ENCODE measurements around the gene KCTD3. TPM values are rescaled to one million over a fixed set of nuclear protein-coding genes. Genes with fewer than 3 reads are reported as not detected.

The KCTD3 gene
- total and polyA plus RNA-seq, 10 of the 15 experiments (the other 5 are each of a cell fraction or from before 2014, with no cell fraction given): 3.6 to 19.8 (median 10.7) TPM

DNA sequence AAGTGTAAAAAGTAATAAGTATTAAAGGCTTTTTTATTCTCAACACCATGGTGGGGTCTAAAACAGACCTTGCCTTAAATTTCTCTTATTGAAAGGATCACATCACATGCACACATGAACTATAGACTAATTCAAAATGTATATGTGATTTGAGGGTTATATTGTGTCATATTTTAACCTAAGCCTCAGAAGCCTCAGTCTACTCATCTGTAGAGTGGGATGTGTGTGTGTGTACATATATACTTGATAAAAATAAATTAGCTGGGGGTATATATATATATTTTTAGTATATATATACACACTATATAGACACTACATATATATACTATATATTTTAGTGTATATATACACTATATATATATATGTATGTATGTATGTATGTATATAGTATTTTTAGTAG is 58.8 kb downstream of the KCTD3 start (continued):
- TF ChIP-seq BCLAF1 (IDR thresholded peaks at IDR 0.05): no peak

DNA sequence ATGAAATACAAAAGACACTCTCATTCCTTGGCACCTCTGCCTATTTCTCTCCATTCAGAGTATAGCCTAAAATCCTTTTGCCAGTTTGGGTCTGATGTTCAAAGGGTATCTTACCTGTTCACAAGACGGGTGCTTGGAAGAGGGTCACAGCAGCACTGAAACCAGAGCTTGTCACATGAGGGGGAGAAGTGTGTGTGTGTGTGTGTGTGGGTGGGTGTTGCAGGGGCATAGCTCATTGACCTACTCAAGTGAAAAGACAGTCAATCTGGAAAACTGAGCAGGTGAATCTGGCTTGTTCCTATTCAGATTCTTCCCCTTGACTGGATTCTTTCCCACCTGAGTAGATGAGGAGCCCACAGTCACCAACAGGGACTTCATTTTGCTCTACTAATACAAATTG is 63.9 kb downstream of the KCTD3 start:
- BruUV-seq (replicated peaks): no TSS peak
- H3K27me3 ChIP-seq (replicated peaks in 1 of 2; ENCODE audit: control insufficient read depth in 2 of 2, insufficient read depth in 2 of 2, low read length in 1 of 2): no peaks in the 10 kb centered on the region
- H4K20me1 ChIP-seq (ENCODE audit: control insufficient read depth, insufficient read depth): no peaks in the 10 kb centered on the region
- no peaks in the 10 kb centered on the region for H3K79me2 ChIP-seq (ENCODE audit: control insufficient read depth, insufficient read depth, low read length)
- CTCF ChIA-PET: interaction anchor here (0.6 to 0.9 kb wide), 2 partner anchors 8 to 19 kb away, joined by 3 to 4 read pairs; no protein-coding TSS in a partner anchor
- in situ Hi-C loops (cut with MboI) (no loop called here), intact Hi-C loops (cut with micrococcal nuclease; ENCODE audit: unreplicated experiment) (no loop called here)
- H3K9me3 ChIP-seq (replicated peaks; ENCODE audit: control insufficient read depth, insufficient read depth, low read length): no peaks in the 10 kb centered on the region
- no peak overlapping the region for H3K9ac ChIP-seq (ENCODE audit: control insufficient read depth, insufficient read depth, low read length)
- POLR2A ChIA-PET: interaction anchor here (0.6 to 1.2 kb wide), 2 partner anchors 21 to 40 kb away, joined by 3 read pairs; no protein-coding TSS in a partner anchor
- H2AFZ ChIP-seq (ENCODE audit: control insufficient read depth, low read depth, low read length): no peak overlapping the region
- FAIRE-seq (no peak), DNase-seq (ENCODE audit: low read depth, low spot score) (no peak), ATAC-seq (no peak)
- WGBS (ENCODE audit: insufficient coverage, insufficient replicate concordance, low lambda C conversion rate, missing lambda C conversion rate): 43% methylated on average over 1 of the region's 1 CpG
- H3K4me3 ChIP-seq: no peak overlapping the region
- no peaks in the 10 kb centered on the region for H3K36me3 ChIP-seq (ENCODE audit: control insufficient read depth in 2 of 2, insufficient read depth in 2 of 2, low read length in 1 of 2)
- SMC1A ChIA-PET (ENCODE audit: uncharacterized antibody, unreplicated experiment): interaction anchor here (0.6 to 1.6 kb wide), 7 partner anchors 10 to 61 kb away, joined by 3 to 6 read pairs (median 4); no protein-coding TSS in a partner anchor
- H3K4me1 ChIP-seq (ENCODE audit: control insufficient read depth, insufficient read depth, low read length): no peaks in the 10 kb centered on the region
- H3K27ac ChIP-seq (ENCODE audit: control insufficient read depth, insufficient read depth): no peak overlapping the region
- H3K4me2 ChIP-seq (ENCODE audit: control insufficient read depth, insufficient read depth): no peak overlapping the region
- RAD21 ChIA-PET (ENCODE audit: unreplicated experiment): no interaction called here
- TF ChIP-seq, protein P1, sequence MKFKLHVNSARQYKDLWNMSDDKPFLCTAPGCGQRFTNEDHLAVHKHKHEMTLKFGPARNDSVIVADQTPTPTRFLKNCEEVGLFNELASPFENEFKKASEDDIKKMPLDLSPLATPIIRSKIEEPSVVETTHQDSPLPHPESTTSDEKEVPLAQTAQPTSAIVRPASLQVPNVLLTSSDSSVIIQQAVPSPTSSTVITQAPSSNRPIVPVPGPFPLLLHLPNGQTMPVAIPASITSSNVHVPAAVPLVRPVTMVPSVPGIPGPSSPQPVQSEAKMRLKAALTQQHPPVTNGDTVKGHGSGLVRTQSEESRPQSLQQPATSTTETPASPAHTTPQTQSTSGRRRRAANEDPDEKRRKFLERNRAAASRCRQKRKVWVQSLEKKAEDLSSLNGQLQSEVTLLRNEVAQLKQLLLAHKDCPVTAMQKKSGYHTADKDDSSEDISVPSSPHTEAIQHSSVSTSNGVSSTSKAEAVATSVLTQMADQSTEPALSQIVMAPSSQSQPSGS (IDR thresholded peaks at IDR 0.05; ENCODE audit: low read length): no peak
- TF ChIP-seq SMC3 (IDR thresholded peaks at IDR 0.05; ENCODE audit: borderline replicate concordance, low read length) (no peak), NR2C2 (IDR thresholded peaks at IDR 0.05; ENCODE audit: borderline replicate concordance, control insufficient read depth, insufficient read length, low read depth) (no peak), SP1 (IDR thresholded peaks at IDR 0.05; ENCODE audit: low read depth, low read length) (no peak), TBL1XR1 (IDR thresholded peaks at IDR 0.05; ENCODE audit: low read depth, low read length) (no peak), GABPA (IDR thresholded peaks at IDR 0.05; ENCODE audit: low read depth) (no peak), JUND (IDR thresholded peaks at IDR 0.05; ENCODE audit: low read depth, low read length) (no peak), ATF3 (IDR thresholded peaks at IDR 0.05; ENCODE audit: borderline replicate concordance, extremely low read depth, low read depth, low read length) (no peak), BACH1 (IDR thresholded peaks at IDR 0.05; ENCODE audit: borderline replicate concordance) (no peak), ETV6 (conservative IDR thresholded peaks at IDR 0.05 in 1 of 2, IDR thresholded peaks at IDR 0.05 in 1 of 2; ENCODE audit: borderline replicate concordance in 1 of 2, low read depth in 1 of 2) (no peak), SREBF1 (IDR thresholded peaks at IDR 0.05; ENCODE audit: low read length) (no peak), NFYA (IDR thresholded peaks at IDR 0.05; ENCODE audit: borderline replicate concordance, low read depth, low read length) (no peak)
- TF ChIP-seq, protein P2, sequence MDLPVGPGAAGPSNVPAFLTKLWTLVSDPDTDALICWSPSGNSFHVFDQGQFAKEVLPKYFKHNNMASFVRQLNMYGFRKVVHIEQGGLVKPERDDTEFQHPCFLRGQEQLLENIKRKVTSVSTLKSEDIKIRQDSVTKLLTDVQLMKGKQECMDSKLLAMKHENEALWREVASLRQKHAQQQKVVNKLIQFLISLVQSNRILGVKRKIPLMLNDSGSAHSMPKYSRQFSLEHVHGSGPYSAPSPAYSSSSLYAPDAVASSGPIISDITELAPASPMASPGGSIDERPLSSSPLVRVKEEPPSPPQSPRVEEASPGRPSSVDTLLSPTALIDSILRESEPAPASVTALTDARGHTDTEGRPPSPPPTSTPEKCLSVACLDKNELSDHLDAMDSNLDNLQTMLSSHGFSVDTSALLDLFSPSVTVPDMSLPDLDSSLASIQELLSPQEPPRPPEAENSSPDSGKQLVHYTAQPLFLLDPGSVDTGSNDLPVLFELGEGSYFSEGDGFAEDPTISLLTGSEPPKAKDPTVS (IDR thresholded peaks at IDR 0.05; ENCODE audit: low read depth, low read length): no peak
- TF ChIP-seq, protein P3, sequence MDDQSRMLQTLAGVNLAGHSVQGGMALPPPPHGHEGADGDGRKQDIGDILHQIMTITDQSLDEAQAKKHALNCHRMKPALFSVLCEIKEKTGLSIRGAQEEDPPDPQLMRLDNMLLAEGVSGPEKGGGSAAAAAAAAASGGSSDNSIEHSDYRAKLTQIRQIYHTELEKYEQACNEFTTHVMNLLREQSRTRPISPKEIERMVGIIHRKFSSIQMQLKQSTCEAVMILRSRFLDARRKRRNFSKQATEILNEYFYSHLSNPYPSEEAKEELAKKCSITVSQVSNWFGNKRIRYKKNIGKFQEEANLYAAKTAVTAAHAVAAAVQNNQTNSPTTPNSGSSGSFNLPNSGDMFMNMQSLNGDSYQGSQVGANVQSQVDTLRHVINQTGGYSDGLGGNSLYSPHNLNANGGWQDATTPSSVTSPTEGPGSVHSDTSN (IDR thresholded peaks at IDR 0.05; ENCODE audit: insufficient replicate concordance, low read depth, low read length): no peak
